Duodenal mucosa (tissue), 2 donors: ENCODE results near the gene FNDC1.
"Not testable (repeated sequence)": the region's sequence is repeated elsewhere in the genome, so short reads cannot be mapped to it uniquely, and the experiment has no call there.

Experiments
- H3K27ac ChIP-seq: one replicate; pipeline ENCODE4 v1.7.0; 2013; ENCODE audit warnings: low read depth, low read length
- H3K27me3 ChIP-seq, 2 donors: one replicate each; pipeline ENCODE4 v1.7.0; 2013; ENCODE audit warnings: low read length in 2 of 2, control low read depth in 1 of 2; ENCODE audit not compliant: insufficient read depth in 2 of 2, control insufficient read depth in 1 of 2
- H3K36me3 ChIP-seq, 2 donors: one replicate each; pipeline ENCODE4 v1.7.0; 2013; ENCODE audit warnings: low read length in 2 of 2, control low read depth in 1 of 2; ENCODE audit not compliant: insufficient read depth in 2 of 2, control insufficient read depth in 1 of 2
- H3K4me1 ChIP-seq, 2 donors: one replicate each; pipeline ENCODE4 v1.7.0; 2013; ENCODE audit warnings: low read length in 2 of 2, control low read depth in 1 of 2; ENCODE audit not compliant: insufficient read depth in 2 of 2, control insufficient read depth in 1 of 2
- H3K4me3 ChIP-seq, 2 donors: one replicate each; pipeline ENCODE4 v1.7.0; 2013; ENCODE audit warnings: low read length in 2 of 2, low read depth in 1 of 2
- H3K9ac ChIP-seq, 2 donors: one replicate each; pipeline ENCODE4 v1.7.0; 2013; ENCODE audit warnings: low read length in 2 of 2, low read depth in 1 of 2
- H3K9me3 ChIP-seq, 2 donors: one replicate each; pipeline ENCODE4 v1.7.0; 2013; ENCODE audit warnings: low read length in 2 of 2, control low read depth in 1 of 2; ENCODE audit not compliant: control insufficient read depth in 1 of 2

The FNDC1 gene

DNA sequence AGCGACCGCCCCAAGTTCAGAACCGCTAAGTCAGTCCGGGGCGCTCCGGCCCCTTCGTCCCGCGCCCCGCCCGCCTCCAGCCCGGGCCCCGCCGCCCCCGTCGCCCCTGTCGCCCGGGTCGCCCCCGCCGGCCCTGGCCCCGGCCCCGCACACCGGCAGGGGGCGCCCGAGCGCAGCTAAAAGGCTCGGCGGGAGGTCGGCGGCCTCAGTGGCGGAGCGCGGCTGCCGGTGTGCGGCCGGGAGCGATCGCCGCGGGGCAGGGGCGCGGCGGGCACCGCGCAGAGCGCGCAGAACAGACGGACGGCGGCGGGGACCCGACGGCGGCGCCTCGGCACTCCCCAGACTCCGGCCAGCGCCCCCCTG lies at the start of gene FNDC1:
Gene FNDC1, plus strand, starts transcription at position 208 of the 363 bp plus-strand sequence. CDS start 197 bp downstream, outside the sequence.
- peaks cover 0 to 10% of the 10 kb centered on the region in 2 donors for H3K4me1 ChIP-seq
- H3K4me3 ChIP-seq: peak within 1 kb of the TSS; percentile 37 to 50
- no peak within 1 kb of the TSS for H3K27ac ChIP-seq
- H3K9ac ChIP-seq: no peak within 1 kb of the TSS
- no peaks in the 10 kb centered on the region for H3K36me3 ChIP-seq
- no peaks in the 10 kb centered on the region for H3K9me3 ChIP-seq
- peaks cover 49 to 60% of the 10 kb centered on the region in 2 donors for H3K27me3 ChIP-seq

DNA sequence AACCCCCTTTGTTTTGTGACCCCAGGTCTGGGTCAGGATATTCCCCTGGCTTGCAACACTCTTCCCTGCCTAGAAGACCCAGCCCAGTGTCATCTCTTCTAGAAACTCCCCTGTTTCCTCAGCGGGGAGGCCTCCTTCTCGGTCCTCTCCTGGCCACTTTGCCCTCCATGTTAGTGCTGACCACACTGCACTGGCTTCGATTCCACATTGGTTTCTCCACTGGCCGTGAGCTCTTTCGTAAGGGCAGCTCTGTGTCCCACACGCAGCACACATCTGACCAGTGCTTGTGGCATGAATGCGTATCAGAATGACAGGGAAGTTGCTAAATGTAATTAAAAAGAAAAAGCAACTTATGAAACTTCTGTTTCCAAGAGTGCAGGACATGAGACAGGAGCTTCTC lies 49.4 kb upstream of the FNDC1 start:
- Histone ChIP-seq H3K27me3 (peaks cover 0 to 4% of the 10 kb centered on the region in 2 donors), H3K27ac (no peak overlapping the region), H3K36me3 (no peaks in the 10 kb centered on the region), H3K9me3 (no peaks in the 10 kb centered on the region), H3K4me1 (no peaks in the 10 kb centered on the region), H3K9ac (no peak overlapping the region), H3K4me3 (no peak overlapping the region)

DNA sequence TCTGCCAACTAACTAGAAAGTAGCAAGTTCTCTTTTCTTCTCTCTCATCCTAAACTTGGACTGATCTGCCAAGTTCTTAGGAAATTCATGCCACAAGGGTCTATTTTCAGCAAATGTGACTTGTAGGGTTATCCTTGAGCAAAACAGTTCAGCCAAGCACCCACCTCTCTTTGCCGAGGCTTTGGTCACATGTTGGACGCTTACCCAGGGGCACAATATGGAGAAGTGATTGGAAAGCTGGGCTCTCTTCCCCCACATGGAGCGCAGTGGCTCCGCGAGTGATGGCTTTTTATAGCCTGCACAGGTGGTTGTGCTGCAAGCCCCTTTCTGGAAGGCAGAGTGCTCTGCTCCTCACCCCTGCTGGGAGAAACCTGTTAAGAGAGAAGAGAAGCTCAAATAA lies 47.7 kb upstream of the FNDC1 start:
- Histone ChIP-seq H3K36me3 (no peaks in the 10 kb centered on the region), H3K9me3 (no peaks in the 10 kb centered on the region), H3K27me3 (peaks cover 0 to 4% of the 10 kb centered on the region in 2 donors), H3K9ac (no peak overlapping the region), H3K4me1 (no peaks in the 10 kb centered on the region), H3K4me3 (no peak overlapping the region), H3K27ac (no peak overlapping the region)

GRCh38 chr6:159122453-159122852 lies 46.7 kb upstream of the FNDC1 start:
- H3K27me3 ChIP-seq: peaks cover 0 to 4% of the 10 kb centered on the region in 2 donors
- H3K27ac ChIP-seq: no peak overlapping the region
- H3K36me3 ChIP-seq: no peaks in the 10 kb centered on the region
- no peak overlapping the region for H3K4me3 ChIP-seq
- H3K9me3 ChIP-seq: no peaks in the 10 kb centered on the region
- no peaks in the 10 kb centered on the region for H3K4me1 ChIP-seq
- H3K9ac ChIP-seq: no peak overlapping the region

- H3K36me3 ChIP-seq, H3K9me3 ChIP-seq, H3K27ac ChIP-seq, H3K4me3 ChIP-seq, H3K4me1 ChIP-seq, H3K9ac ChIP-seq, H3K27me3 ChIP-seq: not testable (repeated sequence)
These were observed 45.4 kb upstream of the FNDC1 start for GRCh38 chr6:159123831-159124230.

GRCh38 chr6:159125014-159125609 lies 44.1 kb upstream of the FNDC1 start:
- no peaks in the 10 kb centered on the region for H3K4me1 ChIP-seq
- no peak overlapping the region for H3K27ac ChIP-seq
- peaks cover 0 to 4% of the 10 kb centered on the region in 2 donors for H3K27me3 ChIP-seq
- H3K9ac ChIP-seq: no peak overlapping the region
- no peak overlapping the region for H3K4me3 ChIP-seq
- H3K9me3 ChIP-seq: no peaks in the 10 kb centered on the region
- H3K36me3 ChIP-seq: no peaks in the 10 kb centered on the region

- no peaks in the 10 kb centered on the region for H3K4me1 ChIP-seq
- no peaks in the 10 kb centered on the region for H3K36me3 ChIP-seq
- H3K9ac ChIP-seq: no peak overlapping the region
- H3K27me3 ChIP-seq: peaks cover 0 to 4% of the 10 kb centered on the region in 2 donors
- H3K9me3 ChIP-seq: no peaks in the 10 kb centered on the region
- H3K4me3 ChIP-seq: no peak overlapping the region
- no peak overlapping the region for H3K27ac ChIP-seq
These were observed 43.2 kb upstream of the FNDC1 start for GRCh38 chr6:159125951-159126352.

DNA sequence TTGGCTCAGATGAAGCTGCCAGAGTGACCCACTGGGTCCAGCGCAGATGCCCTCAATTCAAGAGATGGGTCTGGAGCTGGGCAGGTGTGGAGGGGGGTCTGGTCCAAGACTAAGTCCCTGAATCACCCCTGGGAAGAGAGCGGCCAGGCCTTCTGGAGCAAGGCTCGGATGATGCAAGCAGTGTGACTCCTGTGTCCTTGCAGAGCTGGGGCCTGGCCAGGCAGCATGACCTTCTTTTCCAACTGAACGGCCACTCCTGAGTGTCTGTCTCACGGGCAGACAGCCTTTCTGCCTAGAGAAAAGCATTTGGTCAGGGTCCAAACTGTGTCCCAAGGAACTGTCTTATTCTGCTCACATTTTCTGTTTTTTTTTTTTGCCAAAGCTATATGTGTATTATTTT lies 42.6 kb upstream of the FNDC1 start:
- Histone ChIP-seq H3K4me1 (no peaks in the 10 kb centered on the region), H3K27ac (no peak overlapping the region), H3K36me3 (no peaks in the 10 kb centered on the region), H3K9ac (no peak overlapping the region), H3K27me3 (peaks cover 0 to 4% of the 10 kb centered on the region in 2 donors), H3K9me3 (no peaks in the 10 kb centered on the region), H3K4me3 (no peak overlapping the region)

DNA sequence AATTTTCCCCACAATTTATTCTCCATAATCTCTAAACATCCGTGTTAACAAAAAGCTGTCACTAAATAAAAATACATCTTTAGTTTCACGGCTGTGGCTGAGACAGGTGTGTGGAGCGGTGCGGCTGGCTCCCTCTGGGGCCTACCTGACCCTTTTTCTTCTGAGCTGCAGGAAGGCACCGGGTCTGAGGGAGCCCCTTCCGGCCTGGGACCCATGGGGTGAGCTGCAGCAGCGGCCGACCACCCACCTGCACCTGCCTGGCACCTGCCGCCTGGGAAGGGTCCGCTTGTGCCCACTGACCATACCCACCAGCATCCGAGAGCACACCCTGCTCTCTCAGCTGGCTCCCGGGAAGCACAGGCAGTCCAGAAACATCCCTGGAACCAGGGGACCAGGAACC lies 41.5 kb upstream of the FNDC1 start:
- no peak overlapping the region for H3K4me3 ChIP-seq
- H3K36me3 ChIP-seq: no peaks in the 10 kb centered on the region
- H3K9ac ChIP-seq: no peak overlapping the region
- H3K27me3 ChIP-seq: peaks cover 0 to 4% of the 10 kb centered on the region in 2 donors
- no peaks in the 10 kb centered on the region for H3K4me1 ChIP-seq
- H3K9me3 ChIP-seq: no peaks in the 10 kb centered on the region
- no peak overlapping the region for H3K27ac ChIP-seq

GRCh38 chr6:159128978-159129377 lies 40.2 kb upstream of the FNDC1 start:
- Histone ChIP-seq H3K9me3 (no peaks in the 10 kb centered on the region), H3K36me3 (no peaks in the 10 kb centered on the region), H3K4me1 (no peaks in the 10 kb centered on the region), H3K4me3 (no peak overlapping the region), H3K9ac (no peak overlapping the region), H3K27me3 (no peaks in the 10 kb centered on the region), H3K27ac (no peak overlapping the region)

GRCh38 chr6:159130846-159131245 lies 38.4 kb upstream of the FNDC1 start:
- Histone ChIP-seq H3K36me3 (no peaks in the 10 kb centered on the region), H3K4me3 (no peak overlapping the region), H3K27ac (no peak overlapping the region), H3K4me1 (no peaks in the 10 kb centered on the region), H3K27me3 (peaks cover 0 to 5% of the 10 kb centered on the region in 2 donors), H3K9ac (no peak overlapping the region), H3K9me3 (no peaks in the 10 kb centered on the region)
